ENCODE measurements around the gene NRP2.

Gene NRP2

DNA sequence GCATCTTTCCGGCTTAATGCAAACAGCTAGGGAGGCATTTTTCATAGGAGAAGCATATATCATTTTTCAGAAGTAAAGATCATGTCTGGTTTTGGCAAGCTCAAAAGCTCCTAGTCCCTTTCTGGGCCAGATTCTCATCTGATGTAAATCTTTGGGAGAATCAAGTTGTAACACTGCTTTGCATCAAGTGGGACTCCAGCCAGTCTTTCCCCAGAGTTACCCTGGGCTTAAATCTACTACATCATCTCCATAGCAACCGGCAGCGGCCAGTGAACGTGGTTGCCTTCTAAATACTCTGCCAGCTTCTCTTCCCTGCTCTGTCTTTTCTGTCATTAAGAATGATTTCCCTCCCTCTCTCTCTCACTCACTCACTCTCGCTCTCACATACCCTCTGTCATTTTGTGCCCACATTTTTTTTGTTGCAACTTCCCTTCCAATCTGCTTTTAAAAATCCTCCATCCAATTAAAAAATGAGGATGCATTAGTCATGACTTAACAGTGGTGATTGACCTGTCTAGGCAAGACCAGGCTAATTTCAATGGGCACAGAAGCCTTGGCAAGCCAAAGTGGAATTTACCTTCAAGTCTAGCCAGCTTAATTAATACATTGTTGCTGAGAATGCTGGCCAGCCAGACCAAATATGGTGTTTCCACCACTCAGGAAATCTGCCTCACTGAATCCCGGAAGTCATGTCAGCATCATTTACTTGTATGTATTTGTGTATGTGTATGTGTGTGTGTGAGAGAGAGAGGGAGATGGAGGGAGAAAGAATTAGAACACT is 93.0 kb downstream of the NRP2 start:
- no peak for DNase-seq (ENCODE audit: low read depth)

DNA sequence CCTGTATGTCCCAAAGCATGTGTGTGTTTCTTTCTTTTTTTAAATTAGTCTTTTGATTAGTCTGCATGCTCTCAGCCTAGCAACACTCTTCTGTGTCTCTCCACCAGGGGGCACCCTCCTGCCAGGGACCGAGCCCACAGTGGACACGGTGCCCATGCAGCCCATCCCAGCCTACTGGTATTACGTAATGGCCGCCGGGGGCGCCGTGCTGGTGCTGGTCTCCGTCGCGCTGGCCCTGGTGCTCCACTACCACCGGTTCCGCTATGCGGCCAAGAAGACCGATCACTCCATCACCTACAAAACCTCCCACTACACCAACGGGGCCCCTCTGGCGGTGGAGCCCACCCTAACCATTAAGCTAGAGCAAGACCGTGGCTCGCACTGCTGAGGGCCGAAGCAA is 93.8 kb downstream of the NRP2 start:
- DNase-seq (ENCODE audit: low read depth), result no peak

DNA sequence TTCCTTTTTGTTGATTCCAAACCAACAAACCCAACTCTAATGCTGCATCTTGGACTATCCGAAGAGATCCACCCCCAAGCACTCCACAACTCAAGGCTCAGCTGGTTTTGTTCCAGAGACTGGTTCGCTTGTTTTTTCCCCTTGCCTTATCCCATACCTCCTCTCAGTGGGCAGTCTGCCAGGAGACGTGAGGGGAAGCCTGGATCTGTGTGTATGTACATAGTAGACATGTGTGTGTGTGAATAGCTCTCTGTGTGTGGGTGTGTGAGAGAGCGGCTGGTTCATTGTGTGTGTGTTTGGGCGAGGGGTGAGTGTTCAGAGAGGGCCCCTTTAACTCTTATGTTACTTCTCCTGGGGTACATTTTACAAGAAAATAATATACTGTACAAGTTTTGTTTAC is 94.4 kb downstream of the NRP2 start:
- DNase-seq (ENCODE audit: low read depth), result no peak

DNA sequence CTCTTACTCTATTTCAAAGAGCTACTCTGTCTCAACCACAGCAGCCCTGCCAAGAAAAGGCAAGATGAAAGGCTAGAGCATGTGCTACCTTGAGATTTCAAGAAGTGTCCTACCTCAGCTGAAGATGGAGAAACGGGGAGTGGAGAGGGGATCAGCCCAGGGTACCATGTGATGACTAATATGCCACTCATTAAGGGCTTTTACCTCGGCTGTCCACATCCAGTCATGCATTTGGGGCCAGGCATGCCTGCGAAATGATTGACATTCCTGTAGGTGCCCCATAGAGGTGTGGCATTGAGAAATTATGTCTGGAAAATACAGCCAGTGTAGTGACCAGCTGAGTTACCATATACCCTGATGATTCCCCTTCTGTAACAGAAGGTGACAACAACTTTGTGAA is 96.1 kb downstream of the NRP2 start:
- DNase-seq (ENCODE audit: low read depth), result no peak

DNA sequence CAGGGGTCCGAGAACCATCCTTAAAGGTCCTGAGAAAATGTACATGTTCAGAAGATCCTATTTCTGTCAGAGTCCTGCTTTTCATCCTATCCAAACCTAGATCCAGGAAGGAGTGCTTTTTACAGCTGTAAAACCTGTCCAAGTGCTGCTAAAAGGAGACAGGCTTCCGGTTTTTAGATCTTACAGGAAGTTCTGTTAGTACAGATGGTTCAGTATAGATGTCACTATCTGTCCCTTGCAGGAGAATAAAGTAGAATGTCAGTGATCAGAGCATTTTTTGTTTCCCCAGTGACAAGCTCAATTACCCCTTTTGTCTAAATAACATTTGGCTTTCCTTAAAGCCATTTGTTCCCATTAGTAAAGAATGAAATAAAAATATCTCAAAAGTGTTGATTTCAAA is 98.3 kb downstream of the NRP2 start:
- DNase-seq (ENCODE audit: low read depth), result no peak

DNA sequence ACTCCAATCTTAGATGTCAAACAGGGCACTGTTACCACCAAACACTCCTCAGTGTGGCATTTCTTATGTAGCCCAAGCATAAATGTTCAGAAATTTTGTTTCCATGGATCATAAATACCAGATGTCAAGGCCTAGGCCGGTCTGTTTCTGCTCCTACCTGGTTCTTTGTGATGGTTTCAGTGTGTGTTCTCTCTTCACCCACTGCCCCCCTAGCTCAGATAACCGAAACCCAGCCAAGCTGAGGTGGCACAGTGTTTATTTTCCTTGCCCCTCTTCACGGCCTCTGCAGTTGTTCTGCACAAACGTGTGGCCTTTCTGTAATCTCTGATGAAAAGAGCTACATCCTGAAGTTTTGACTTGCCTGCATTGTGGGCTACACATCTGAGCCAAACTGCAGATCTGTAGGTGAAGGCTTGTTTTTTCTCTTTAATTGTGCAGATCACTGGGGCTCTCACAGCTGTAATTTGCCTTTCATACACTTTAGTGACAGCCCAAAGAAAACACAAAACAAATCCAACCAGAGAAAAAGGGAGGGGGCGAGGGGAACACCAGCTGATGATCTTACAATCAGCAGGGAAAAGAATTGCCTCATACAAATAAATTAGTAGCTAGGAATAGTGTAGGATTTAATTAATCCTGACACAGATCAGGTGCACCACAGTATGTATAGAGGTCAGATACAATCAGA is 99.1 kb downstream of the NRP2 start:
- DNase-seq (ENCODE audit: low read depth), result no peak

DNA sequence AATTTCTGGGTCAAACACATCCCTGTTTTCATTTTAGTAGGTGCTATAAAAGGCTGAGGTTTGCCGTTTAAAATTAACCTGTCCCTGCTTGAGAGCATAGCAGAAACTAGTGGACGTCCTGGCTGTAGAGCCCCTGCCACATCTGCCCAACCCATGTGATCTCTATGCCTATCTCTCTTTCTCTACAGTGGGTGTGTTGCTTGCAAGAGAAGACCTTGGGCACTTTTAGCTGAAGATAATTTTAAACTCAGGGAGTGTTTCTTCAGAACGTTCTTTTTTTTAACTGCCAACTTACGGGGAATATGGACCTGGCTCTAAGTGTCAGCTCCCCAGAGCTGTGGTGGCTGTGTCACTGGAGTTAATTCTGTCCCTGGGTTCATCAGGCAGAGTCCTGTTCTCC is 100.6 kb downstream of the NRP2 start:
- no peak for DNase-seq (ENCODE audit: low read depth)

DNA sequence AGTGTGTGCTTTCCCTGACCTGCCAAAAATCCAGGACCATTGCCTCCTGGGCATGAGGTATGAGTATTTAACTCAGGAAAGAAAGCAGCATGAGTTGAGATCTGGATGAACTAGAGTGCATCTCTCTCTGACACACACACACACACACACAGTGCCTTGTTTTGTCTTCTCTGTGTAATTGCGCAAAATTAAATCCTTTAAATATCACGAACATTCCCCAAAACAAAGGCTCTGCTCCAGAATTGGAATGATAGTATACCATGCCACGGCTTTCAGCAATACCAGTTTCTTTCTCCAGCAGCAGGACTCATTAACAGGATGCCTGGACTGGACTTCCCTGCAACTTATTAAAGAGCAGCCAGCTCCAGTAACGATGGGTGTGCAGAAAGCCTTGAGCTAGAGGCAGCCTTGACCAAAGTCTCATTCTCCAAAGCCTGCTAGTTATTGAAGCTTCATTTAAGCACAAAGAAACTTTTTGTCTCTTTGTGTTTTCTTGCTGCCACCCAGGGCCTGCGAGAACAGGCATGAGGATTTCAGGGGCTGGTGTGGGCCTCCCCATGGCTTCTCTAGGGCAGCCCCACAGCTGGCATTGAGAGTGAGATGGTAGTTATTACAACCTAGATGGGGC is 101.7 kb downstream of the NRP2 start:
- DNase-seq (ENCODE audit: low read depth), result no peak

DNA sequence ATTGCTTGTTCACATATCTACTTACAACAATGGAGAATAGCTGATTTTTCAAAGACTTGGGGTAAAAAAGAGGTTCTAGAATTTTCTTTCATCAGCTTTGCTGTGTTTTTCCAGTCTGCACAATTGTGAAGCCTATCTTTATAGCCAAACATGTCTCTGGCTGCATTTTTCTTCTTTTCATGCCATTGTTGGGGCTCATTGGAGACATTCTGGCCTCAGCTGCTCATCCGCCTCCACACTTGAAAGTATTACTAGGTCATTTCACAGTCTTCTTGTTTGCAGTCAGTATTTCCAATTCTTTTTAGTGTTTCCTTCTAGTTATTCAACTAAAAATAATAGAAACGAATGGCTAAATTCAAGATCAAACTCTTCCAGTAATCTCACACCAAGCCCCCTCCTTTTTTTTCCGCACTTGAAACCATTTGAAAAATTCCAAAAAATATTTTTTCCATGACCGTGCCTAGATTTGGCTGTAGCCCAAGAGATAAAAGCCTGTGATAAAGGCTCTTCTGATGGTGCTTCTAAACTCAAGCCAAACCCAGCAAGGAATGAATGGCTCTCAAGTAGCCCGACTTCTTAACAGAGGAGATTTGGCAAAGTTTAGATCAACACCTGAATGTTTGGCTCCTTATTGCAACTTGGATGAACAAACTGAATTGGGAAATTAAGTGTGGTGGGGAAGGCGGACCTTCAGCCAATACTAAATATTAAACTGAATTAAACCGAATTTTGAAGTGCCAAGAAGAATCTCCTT is 103.4 kb downstream of the NRP2 start:
- no peak for DNase-seq (ENCODE audit: low read depth)

DNA sequence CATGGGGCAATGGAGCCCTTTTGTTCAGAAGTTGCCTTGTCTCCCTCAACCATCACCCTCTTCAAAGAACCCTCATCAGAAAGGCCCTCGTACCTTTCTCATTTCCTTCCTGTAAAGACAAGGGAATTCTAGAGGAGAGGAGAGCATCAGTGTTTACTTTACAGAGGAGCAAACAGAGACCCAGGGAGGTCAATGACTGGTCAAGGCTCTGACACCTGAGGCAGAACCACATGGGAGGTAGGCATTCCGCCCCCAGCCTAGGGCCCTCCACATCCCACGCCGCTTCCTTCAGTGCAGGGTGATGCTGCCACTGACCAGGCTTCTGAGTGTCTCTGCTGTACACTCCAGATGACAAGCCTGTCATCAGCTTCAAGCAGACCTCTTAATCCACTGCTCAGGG is 104.7 kb downstream of the NRP2 start:
- DNase-seq (ENCODE audit: low read depth), result no peak

DNA sequence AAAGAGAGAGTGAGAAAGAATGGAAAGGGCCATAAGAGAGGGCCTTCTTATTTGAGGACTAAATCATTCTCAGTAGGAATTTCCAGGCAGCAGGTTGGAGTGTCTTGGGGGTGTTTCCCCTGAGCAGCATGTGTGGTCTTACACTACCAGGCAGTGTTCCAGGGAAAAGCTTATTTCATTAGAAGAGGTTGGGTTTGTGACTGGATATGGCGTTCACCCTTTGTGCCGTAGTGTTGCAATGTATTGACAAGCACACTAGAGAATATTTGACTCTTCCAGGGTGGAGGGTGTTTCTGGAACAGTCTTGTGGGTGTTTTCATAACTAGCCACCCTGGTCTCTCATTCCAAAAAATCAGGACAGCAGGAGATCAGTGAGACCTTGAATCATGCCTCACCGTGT is 105.5 kb downstream of the NRP2 start:
- no peak for DNase-seq (ENCODE audit: low read depth)

DNA sequence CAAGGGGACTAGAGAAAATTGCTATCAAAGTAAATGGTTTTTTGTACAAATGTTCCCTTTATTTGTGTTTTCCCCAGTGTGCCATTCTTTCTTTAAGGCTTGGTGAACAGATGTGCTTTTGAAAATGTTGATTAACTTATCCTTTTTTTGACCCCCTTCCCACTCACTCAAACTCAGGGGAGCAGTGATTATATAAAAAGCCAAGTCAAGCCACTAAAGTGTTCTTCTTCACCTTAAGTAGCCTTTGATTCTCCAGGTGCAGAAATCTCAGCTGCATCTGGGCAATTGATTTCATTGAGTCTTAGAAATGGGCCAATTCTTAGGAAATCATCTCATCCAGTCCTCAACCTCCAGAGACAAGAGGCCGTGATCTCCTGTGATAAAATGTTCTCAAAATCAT is 107.6 kb downstream of the NRP2 start:
- DNase-seq (ENCODE audit: low read depth), result no peak

DNA sequence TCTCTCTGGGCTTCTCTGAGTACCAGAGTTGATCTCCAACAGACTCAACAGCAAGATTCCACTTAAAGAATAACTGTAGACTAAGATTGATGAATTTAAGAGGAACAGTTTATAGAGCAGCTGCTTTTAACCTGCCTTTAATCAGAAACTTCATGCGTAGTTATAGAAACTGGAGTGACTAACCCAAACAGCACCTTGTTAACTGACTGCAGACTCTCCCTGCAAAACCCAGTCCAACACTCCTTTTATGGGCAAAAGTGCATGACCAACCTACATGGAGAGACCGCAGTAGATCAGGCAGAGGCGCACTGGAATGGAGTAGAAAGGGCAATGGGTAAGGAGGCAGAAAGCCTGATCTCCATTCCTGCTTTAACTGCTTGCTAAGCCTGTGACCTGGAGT is 110.6 kb downstream of the NRP2 start:
- DNase-seq (ENCODE audit: low read depth), result no peak

DNA sequence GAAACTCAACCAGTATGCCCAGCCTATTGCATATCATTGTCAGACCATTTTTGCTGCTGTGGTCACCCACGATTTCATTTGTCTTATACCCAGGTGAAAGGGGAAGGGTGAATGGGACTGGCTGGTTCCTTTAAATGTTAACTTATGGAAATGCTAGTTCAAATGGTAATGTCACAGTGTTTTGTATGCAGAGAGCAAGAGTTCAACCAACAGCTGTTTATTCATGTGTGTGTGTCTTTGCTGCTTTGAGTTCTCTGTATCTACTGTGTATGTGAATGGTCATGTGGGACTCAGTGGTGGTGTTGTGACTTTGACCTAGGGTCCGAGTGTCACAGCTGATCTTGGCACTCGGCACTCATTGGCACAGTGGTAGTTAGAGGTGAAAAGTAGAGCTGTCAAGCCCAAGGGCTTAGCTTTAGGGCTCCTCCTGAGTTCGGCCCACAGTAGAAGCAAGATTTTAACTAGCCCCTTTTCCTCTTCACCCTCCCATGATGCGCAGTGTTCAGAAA is 114.6 kb downstream of the NRP2 start:
- DNase-seq (ENCODE audit: low read depth), result no peak

DNA sequence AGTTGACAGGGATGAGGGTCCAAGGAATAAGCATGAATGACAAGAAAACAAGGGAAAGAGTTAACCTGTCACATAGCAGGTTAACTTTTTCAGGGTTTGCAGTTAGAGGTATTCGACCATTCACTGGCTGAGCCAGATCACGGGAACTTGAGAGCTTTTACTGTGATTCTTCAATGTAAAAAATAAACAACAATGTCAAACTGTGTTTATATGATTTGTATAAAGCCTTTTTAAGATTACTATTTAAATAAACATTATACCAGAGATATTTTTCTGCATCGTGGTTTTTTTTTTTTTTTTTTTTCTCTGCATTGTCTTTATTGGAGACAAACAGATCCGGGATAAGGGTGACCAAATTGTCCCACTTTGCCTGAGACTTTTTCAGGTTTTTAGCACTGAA is 115.6 kb downstream of the NRP2 start:
- DNase-seq (ENCODE audit: low read depth), result no peak

DNA sequence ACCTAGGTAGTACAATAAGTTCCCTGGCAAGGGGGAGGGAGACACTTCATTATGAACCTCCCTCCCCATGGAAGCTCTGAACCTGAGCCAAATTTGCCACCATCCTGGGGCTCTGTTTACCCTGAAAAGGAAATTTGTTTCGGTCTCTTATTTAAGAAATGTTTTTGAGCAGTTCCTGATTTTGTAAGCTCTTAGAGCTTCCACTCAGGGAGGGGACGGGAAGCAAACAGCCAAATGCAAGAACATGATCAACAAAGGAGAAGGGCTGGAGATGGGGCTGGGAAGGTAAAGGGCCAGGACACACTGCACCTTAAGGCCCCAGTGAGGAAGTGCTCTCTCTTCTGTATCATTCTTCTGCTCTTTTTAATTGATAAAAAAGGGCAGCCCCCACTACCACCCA is 117.9 kb downstream of the NRP2 start:
- DNase-seq (ENCODE audit: low read depth), result no peak

DNA sequence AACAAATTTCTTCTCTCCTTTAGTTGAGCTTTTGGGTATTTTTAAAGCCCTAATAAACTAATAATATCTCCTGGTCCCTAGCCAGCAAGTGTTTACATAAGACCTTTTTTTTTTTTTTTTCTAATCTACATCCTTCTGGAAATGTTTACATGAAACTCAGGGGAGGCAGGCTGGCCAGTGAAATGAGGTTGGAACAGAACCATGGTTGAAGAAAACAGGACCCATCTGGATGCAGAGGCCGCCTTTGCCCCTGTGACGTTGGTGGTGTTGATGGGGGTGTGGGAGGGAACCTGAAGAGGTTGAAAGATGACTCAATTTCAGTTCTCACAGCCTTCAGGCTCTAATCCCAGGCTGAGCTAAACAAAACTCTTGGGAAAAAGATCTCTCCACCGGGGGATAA is 118.5 kb downstream of the NRP2 start:
- no peak for DNase-seq (ENCODE audit: low read depth)

DNA sequence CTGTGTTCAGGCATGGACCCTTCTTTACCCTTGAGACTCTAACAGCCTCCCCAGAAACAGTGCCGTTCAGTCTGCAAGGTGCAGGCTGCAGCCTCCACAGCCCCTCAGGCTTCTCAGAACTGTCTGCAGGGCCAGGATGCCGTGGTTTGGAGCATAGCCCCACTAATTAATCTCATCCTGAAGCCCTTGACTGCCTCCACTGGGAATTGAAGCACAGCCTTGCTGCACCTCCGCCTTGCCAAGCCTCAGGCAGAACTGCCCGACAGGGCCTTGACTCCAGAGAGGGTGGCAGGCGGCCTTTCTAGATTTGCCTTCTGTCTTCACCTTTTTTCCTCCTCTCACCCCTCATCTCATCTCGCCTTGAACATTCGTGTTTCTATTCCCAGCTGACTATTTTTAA is 119.8 kb downstream of the NRP2 start:
- DNase-seq (ENCODE audit: low read depth), result no peak

DNA sequence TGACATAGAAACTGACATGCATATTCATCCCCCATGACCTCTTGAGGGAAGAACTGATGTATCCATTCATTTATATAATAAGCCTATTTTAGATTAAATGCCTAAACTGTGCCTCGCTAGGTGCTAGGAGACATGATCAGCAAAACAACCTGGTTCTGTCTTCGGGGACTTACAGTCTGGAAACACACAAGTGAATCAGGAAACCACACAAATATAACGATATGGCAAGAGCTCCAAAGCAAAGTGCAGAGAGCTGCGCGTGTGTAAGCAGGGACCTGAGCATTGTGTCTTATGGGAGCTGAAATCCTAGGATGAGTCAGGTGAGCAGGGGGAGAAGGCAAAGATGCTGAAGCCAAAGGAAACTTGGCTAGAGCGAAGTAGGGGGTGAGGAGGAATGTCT is 120.6 kb downstream of the NRP2 start:
- no peak for DNase-seq (ENCODE audit: low read depth)

DNA sequence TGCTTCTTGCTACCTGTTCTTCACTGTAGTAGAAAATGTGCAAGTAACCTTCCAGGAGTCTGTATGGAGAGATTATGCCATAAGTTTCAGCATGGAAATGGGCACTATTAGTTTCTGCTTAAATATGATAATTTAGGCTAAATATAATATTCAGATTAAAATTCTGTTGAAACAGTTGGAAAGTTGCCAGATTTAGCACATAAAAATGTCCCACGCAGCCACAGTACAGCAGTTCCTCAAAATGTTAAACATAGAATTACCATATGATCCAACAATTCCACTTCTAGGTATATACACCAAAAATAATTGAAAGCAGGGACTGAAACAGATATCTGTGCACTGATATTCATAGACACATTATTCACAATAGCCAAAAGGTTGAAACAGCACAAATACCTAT is 121.2 kb downstream of the NRP2 start:
- no peak for DNase-seq (ENCODE audit: low read depth)

DNA sequence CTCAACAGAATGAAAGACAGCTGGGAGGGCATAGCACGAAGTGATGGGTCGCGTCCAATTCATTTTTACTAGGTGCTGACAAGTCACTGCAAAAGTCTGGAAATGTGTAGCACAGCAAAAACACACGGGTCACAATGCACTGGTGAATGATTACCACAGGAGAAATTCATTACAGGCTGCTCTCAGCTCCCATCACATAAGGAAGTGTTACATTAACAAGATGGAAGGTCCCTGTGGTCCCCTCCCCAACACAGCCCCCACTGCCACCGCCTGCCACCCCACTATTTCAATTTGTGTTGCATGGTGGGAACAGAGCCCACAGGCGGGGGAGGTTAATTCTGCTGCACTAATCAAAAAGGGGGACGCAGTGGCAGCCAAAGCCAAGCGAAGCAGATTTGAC is 122.8 kb downstream of the NRP2 start:
- DNase-seq (ENCODE audit: low read depth), result no peak

DNA sequence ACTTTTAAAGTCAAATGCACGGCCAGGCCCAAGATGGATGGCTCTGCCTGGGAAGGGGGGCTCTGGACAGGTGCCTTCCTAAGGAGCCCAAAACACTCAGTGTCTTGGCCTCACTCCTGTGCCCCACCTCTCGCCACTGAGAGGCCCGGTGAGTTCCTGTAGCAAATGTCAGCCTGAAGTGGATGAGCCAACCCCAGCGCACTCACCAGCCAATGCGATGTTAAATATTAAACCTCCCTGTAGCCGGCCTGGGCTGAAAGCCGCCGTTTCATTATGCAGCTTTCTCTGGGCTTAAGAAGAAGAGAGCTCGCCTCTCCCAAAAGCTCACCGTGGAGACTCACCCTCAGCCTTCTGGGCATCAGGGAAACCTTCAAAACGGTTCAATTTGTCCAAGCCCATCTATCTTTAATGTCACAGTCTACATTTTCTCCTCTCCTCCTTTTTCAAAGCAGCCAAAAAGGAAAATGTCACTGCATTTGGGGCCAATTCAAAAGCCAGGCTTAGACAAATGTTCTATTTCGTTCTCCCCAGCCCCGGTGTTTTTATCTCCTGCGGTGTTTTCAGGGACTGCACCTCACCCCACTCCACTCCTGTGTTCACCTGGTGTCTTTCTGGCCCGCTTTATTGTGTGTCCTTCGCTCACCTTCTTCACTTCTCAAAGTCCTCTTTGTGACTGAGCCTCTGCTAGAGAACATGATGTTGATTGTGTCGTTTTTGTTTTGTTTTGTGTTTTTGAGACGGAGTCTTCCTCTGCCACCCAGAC is 124.0 kb downstream of the NRP2 start:
- no peak for DNase-seq (ENCODE audit: low read depth)

Measured in activated T-helper 9 cell treated with anti-CD3 and anti-CD28 coated beads, Interleukin-2, amount 50 U/mL, for 16 hours (primary cell).